ENCODE results near the gene SCARF2.
"Not testable (repeated sequence)": the region's sequence is repeated elsewhere in the genome, so short reads cannot be mapped to it uniquely, and the experiment has no call there.

Gene SCARF2

GRCh38 chr22:20437613-20438426, at the start of gene SCARF2:
SCARF2 (minus strand) TSS chr22:20437825; CDS start chr22:20437754, 71 bp downstream.
- DNase-seq = no peak

GRCh38 chr22:20486229-20486628, 48.6 kb upstream of the SCARF2 start:
- DNase-seq = no peak

- no peak for DNase-seq
Observed at GRCh38 chr22:20484948-20485683, 47.5 kb upstream of the SCARF2 start.

- DNase-seq = no peak
Observed at GRCh38 chr22:20483771-20484170, 46.1 kb upstream of the SCARF2 start.

- DNase-seq = not testable (repeated sequence)
Observed at GRCh38 chr22:20483143-20483506, 45.5 kb upstream of the SCARF2 start.

GRCh38 chr22:20479612-20480196, 42.1 kb upstream of the SCARF2 start:
- no peak for DNase-seq

- DNase-seq = not testable (repeated sequence)
Observed at GRCh38 chr22:20478059-20478458, 40.4 kb upstream of the SCARF2 start.

GRCh38 chr22:20475569-20475968, 37.9 kb upstream of the SCARF2 start:
- not testable (repeated sequence) for DNase-seq

- no peak for DNase-seq
Observed at GRCh38 chr22:20475115-20475436, 37.5 kb upstream of the SCARF2 start.

GRCh38 chr22:20472629-20473442, 35.2 kb upstream of the SCARF2 start:
- DNase-seq = no peak

GRCh38 chr22:20471126-20471833, 33.7 kb upstream of the SCARF2 start:
- DNase-seq = no peak

- not testable (repeated sequence) for DNase-seq
Observed at GRCh38 chr22:20470525-20470924, 32.9 kb upstream of the SCARF2 start.

- DNase-seq = no peak
Observed at GRCh38 chr22:20469110-20469868, 31.7 kb upstream of the SCARF2 start.

GRCh38 chr22:20466659-20467379, 29.2 kb upstream of the SCARF2 start:
- no peak for DNase-seq

GRCh38 chr22:20465759-20466077, 28.1 kb upstream of the SCARF2 start:
- no peak for DNase-seq

- no peak for DNase-seq
Observed at GRCh38 chr22:20464912-20465758, 27.5 kb upstream of the SCARF2 start.

GRCh38 chr22:20464096-20464614, 26.5 kb upstream of the SCARF2 start:
- peak; percentile 42 for DNase-seq

GRCh38 chr22:20463324-20464095, 25.9 kb upstream of the SCARF2 start:
- DNase-seq = no peak

- DNase-seq = no peak
Observed at GRCh38 chr22:20459862-20460261, 22.2 kb upstream of the SCARF2 start.
